GM21390 (cell line): ENCODE data around the gene NDUFB3.
"Not testable (repeated sequence)": the region's sequence is repeated elsewhere in the genome, so short reads cannot be mapped to it uniquely, and the experiment has no call there.

Source experiments
- ATAC-seq: cut with Tn5 transposase; IDR thresholded peaks from one replicate; pipeline ENCODE4 v1.9.1; 2021; ENCODE audit not compliant: unreplicated experiment

The NDUFB3 gene

GRCh38 chr2:201071479-201072200, at the start of gene NDUFB3, which contains the start of gene HYCC2:
NDUFB3 (plus strand) TSS chr2:201072001; CDS start chr2:201078883, 6,882 bp downstream.
HYCC2 (minus strand) TSS chr2:201071671; CDS start chr2:201024009, 47,662 bp downstream.
- ATAC-seq = peak; percentile 96

DNA sequence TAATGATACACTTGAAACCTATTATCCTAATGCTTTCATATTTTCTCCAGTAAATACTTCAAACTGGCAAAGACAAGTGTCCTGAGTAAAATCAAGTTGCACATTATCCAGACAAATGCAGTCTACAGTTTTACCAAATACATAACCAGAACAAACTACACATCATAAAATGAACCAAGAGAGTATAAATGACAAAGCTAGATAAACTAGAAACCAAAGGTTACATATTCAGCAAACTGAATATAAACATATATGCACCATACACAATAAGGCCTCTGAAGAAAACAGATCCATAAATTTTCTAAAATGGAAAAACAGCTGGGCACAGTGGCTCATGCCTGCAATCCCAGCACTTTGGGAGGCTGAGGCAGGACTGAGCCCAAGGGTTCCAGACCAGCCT, 47.3 kb upstream of the NDUFB3 start:
- ATAC-seq = no peak

- ATAC-seq = not testable (repeated sequence)
Measured at GRCh38 chr2:201034355-201034754, 37.4 kb upstream of the NDUFB3 start.

DNA sequence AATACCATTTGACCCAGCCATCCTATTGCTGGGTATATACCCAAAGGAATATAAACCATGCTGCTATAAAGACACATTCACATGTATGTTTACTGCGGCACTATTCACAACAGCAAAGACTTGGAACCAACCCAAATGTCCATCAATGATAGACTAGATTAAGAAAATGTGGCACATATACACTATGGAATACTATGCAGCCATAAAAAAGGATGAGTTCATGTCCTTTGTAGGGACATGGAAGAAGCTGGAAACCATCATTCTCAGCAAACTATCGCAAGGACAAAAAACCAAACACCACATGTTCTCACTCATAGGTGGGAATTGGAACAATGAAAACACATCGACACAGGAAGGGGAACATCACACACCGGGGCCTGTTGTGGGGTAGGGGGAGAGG, 33.4 kb upstream of the NDUFB3 start:
- not testable (repeated sequence) for ATAC-seq

DNA sequence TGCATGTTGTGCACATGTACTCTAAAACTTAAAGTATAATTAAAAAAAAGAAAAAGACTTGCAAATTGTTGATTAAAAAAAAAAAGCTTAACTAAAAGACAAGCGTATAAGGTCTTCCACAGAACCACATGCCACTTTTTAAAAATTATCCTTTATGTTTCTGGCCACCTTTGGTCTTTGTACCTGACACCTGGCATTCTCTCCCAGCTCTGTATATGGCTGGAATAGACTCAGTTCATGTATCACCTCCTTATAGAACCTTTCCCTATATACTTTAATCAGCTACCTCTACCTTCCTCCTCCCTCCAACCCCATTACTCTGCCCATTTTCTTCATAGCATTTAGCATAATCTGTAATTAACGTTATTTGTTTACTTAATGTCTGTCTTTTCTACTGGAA, 32.9 kb upstream of the NDUFB3 start:
- ATAC-seq = no peak

DNA sequence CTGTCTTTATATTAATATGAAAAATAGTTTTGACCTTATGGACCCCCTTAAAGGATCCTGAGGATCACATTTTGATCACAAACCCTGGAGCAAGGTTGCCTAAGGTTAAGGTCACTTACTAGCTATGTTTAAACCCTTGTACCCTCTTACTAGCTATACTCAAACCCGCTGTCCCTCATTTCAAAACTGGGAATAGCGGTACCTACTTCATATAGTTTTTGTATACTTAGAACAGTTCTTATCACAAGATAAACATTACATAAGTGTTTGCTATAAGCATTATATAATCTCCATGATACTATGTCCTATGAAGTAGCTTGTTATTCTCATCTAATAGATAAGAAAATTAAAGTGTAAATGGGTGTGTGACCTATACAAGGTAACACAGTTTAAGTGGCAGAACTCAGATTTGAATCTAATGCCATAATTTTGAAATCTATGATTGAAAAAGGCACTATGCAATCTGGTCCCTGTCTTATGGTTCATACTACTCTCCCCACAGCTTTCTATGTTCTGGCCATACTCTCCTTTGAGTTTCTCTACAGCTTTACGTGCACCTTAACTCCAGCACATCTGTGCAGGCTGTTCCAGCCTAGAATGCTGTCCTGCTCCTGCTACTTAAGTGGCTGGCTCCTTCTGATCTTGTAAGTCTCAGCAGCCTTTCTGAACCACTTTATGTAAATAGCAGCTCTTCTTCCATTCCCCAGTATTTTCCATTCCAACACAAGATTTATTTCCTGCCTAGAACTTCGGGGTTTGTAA, 30.8 kb upstream of the NDUFB3 start:
- ATAC-seq = no peak

- ATAC-seq = not testable (repeated sequence)
Measured at GRCh38 chr2:201042451-201042850, 29.4 kb upstream of the NDUFB3 start.

DNA sequence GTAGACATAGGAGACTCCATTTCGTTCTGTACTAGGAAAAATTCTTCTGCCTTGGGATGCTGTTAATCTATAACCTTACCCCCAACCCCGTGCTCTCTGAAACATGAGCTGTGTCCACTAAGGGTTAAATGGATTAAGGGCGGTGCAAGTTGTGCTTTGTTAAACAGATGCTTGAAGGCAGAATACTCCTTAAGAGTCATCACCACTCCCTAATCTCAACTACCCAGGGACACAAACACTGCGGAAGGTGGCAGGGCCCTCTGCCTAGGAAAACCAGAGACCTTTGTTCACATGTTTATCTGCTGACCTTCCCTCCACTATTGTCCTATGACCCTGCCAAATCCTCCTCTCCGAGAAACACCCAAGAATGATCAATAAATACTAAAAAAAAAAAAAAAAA, 28.8 kb upstream of the NDUFB3 start:
- ATAC-seq = not testable (repeated sequence)

- ATAC-seq = no peak
Measured at GRCh38 chr2:201046881-201047280, 24.9 kb upstream of the NDUFB3 start.

DNA sequence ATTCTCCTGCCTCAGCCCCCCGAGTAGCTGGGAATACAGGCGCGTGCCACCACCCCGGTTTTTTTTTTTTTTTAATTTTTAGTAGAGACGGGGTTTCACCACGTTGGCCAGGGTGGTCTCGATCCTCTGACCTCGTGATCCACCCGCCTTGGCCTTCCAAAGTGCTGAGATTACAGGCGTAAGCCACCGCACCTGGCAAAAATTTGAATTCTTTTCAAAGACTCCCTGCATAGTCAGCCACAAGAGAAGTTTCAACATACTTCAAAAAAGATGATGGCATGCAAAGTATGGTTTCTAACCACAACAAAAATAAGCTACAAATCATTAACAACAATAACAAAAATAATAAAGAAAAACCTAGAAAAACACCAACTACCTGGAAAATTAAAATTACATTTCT, 22.3 kb upstream of the NDUFB3 start:
- no peak for ATAC-seq

DNA sequence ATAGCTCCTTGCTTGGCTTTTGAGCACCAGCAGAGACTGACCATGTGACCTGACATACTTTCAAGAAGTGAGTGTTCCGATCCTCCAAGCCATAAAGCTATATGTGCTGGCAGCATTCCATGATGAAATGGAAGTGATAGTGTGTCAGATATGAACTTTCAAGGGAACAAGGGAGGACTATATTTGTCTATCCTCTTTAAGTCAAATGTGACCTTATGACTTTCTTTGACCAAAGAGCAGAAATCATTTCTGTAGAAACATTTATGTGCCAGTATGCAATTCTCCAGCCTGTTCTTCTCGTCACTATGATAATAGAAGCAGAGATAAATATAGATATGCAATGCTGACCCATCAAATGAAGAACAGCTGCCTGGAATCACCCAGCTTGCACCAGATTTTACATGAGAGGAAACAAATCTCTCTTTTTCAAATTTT, 14.7 kb upstream of the NDUFB3 start:
- ATAC-seq = no peak

DNA sequence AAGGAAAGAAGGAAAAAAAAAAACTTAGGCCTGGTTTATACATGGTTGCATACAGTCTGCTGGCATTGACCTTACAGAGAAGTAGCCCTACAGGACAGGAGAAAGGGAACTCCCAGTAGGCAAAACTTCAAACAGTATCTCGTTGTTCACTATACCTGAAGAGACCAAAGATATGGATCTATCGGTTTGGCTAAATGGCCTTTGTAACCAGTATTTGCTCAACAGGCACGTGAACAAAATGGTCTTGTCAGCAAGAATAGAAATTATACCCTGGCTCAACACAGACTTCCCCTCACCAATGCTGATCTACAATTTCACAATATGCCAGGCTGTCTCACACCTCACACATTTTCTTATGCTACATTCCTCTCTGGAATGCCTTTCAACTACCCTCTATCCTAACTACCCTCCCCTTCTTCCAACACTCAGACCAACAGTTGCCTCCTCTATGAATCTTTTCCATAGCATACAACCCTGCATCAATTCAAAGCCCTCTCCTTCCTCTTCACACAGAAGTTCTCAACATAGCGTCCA, 14.0 kb upstream of the NDUFB3 start:
- no peak for ATAC-seq

DNA sequence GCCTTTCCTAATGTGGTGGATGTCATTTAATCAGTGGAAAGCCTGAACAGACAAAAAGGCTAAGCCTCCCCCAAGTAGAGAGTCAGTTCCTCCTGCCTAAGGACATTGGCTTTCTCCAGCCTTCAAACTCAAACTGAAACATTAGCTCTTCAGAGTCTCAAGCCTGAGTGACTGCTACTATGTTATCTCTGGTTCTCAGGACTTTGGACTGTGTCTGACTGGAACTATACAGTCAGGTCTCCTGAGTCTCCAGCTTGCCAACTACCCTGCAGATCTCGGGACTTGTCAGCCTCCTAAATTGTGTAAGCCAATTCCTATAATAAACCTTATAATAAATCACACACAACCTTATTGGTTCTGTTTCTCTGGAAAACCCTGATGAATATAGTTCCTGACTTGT, 12.9 kb upstream of the NDUFB3 start:
- ATAC-seq = no peak

- ATAC-seq = no peak
Measured at GRCh38 chr2:201059961-201060755, 11.6 kb upstream of the NDUFB3 start.

- not testable (repeated sequence) for ATAC-seq
Measured at GRCh38 chr2:201063516-201063915, 8.3 kb upstream of the NDUFB3 start.

- ATAC-seq = no peak
Measured at GRCh38 chr2:201064797-201065329, 6.9 kb upstream of the NDUFB3 start.

DNA sequence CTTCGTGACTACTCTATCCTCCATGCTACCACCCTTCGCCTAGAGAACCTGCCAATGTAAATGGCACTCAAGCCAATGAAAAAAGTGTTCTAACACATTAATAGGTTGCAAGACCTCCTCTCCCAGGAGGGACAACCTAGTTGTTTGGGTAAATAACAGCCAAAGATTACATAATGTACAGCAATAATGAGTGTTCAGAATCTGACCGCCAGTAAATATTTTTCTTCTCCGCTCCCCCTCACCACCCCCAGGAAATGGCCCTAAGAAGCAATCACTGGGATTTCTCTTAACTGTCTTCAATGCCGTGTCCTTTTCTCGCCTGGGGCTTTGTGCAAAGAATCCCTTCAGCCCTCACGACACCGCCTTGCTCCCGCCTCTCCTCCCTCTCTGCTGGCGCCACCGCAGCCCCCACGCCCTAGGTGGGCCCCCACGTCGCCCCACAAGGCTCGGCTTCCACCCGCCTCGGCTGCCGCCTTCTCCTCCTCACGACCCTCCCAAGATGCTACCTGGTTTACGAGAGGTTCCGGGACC, 788 bp upstream of the NDUFB3 start:
- ATAC-seq = peak; percentile 13

- ATAC-seq = peak; percentile 3
Measured at GRCh38 chr2:201072201-201072530, 365 bp downstream of the NDUFB3 start.

- no peak for ATAC-seq
Measured at GRCh38 chr2:201073071-201073470, 1.3 kb downstream of the NDUFB3 start.

- ATAC-seq = no peak
Measured at GRCh38 chr2:201074996-201075395, 3.2 kb downstream of the NDUFB3 start.

DNA sequence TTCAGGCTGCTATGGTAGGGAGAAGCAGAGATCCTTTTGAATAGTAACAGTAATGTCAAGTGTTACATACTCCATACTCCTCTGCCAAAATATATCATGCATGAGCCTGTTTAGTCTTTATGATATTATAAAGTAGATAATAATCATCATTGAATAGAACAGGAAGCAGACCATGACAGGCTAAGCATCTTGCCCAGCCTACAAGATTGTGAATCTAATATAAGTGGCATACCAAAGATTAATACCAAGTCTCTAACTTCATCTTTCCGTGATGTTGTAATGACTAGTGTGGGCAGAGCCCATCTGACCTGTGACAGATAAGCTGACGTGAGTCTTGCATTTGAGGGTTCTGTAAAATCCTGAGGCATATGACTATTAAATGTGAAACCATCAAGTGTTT, 13.1 kb downstream of the NDUFB3 start:
- no peak for ATAC-seq
